ENCODE results near the gene KIF4B.
"Not testable (repeated sequence)": the region's sequence is repeated elsewhere in the genome, so short reads cannot be mapped to it uniquely, and the experiment has no call there.

KIF4B gene

GRCh38 chr5:154995679-154996078, 17.9 kb upstream of the KIF4B start:
- FAIRE-seq (no peak), DNase-seq (ENCODE audit: insufficient read length, low spot score) (no peak)
- TF ChIP-seq CTCF (IDR thresholded peaks at IDR 0.05; ENCODE audit: insufficient read depth, missing control alignments) = peak; percentile 22

- FAIRE-seq = no peak
- no peak for TF ChIP-seq CTCF (IDR thresholded peaks at IDR 0.05; ENCODE audit: insufficient read depth, missing control alignments)
- DNase-seq (ENCODE audit: insufficient read length, low spot score) = no peak
Observed at GRCh38 chr5:154997746-154998145, 15.8 kb upstream of the KIF4B start.

- no peak for FAIRE-seq
- DNase-seq (ENCODE audit: insufficient read length, low spot score) = no peak
- no peak for TF ChIP-seq CTCF (IDR thresholded peaks at IDR 0.05; ENCODE audit: insufficient read depth, missing control alignments)
Observed at GRCh38 chr5:154999865-155000264, 13.7 kb upstream of the KIF4B start.

GRCh38 chr5:155001523-155001922, 12.0 kb upstream of the KIF4B start:
- FAIRE-seq = no peak
- TF ChIP-seq CTCF (IDR thresholded peaks at IDR 0.05; ENCODE audit: insufficient read depth, missing control alignments) = no peak
- no peak for DNase-seq (ENCODE audit: insufficient read length, low spot score)

GRCh38 chr5:155002722-155003121, 10.8 kb upstream of the KIF4B start:
- DNase-seq (ENCODE audit: insufficient read length, low spot score); FAIRE-seq: not testable (repeated sequence)

GRCh38 chr5:155004138-155004744, 9.3 kb upstream of the KIF4B start:
- no peak for FAIRE-seq
- TF ChIP-seq CTCF (IDR thresholded peaks at IDR 0.05; ENCODE audit: insufficient read depth, missing control alignments) = peak; percentile 24
- DNase-seq (ENCODE audit: insufficient read length, low spot score) = no peak

GRCh38 chr5:155006265-155006664, 7.3 kb upstream of the KIF4B start:
- not testable (repeated sequence) for FAIRE-seq; DNase-seq (ENCODE audit: insufficient read length, low spot score)

- TF ChIP-seq CTCF (IDR thresholded peaks at IDR 0.05; ENCODE audit: insufficient read depth, missing control alignments) = no peak
- DNase-seq (ENCODE audit: insufficient read length, low spot score) = no peak
- no peak for FAIRE-seq
Observed at GRCh38 chr5:155008669-155009068, 4.9 kb upstream of the KIF4B start.

All from D721Med (cell line).